IPS-18a (cell line): ENCODE results near the gene SPTLC2.

ENCODE experiments used
- H3K27ac ChIP-seq: one replicate; pipeline ENCODE4 v1.5.1; 2013; ENCODE audit warnings: low read length
- H3K27me3 ChIP-seq: one replicate; pipeline ENCODE4 v1.6.1; 2013; ENCODE audit warnings: mild to moderate bottlenecking, low read length; ENCODE audit not compliant: control insufficient read depth, insufficient read depth
- H3K36me3 ChIP-seq: one replicate; pipeline ENCODE4 v1.6.1; 2013; ENCODE audit warnings: low read depth, low read length; ENCODE audit not compliant: control insufficient read depth
- H3K4me1 ChIP-seq: one replicate; pipeline ENCODE4 v1.6.1; 2013; ENCODE audit warnings: low read depth, low read length; ENCODE audit not compliant: control insufficient read depth
- H3K4me3 ChIP-seq: one replicate; pipeline ENCODE4 v1.5.1; 2013; ENCODE audit warnings: low read length
- H3K9ac ChIP-seq: one replicate; pipeline ENCODE4 v1.6.1; 2013; ENCODE audit warnings: mild to moderate bottlenecking, low read length, moderate library complexity
- H3K9me3 ChIP-seq: one replicate; pipeline ENCODE4 v1.6.1; 2013; ENCODE audit warnings: low read depth, low read length; ENCODE audit not compliant: control insufficient read depth

Gene SPTLC2

GRCh38 chr14:77491056-77491455 lies 125.4 kb downstream of the SPTLC2 start:
- Histone ChIP-seq H3K4me1 (no peaks in the 10 kb centered on the region), H3K9ac (no peak overlapping the region), H3K27me3 (no peaks in the 10 kb centered on the region), H3K4me3 (no peak overlapping the region), H3K9me3 (no peaks in the 10 kb centered on the region), H3K36me3 (no peaks in the 10 kb centered on the region), H3K27ac (no peak overlapping the region)

- Histone ChIP-seq H3K4me1 (no peaks in the 10 kb centered on the region), H3K9me3 (no peaks in the 10 kb centered on the region), H3K27me3 (no peaks in the 10 kb centered on the region), H3K27ac (no peak overlapping the region), H3K4me3 (no peak overlapping the region), H3K36me3 (no peaks in the 10 kb centered on the region), H3K9ac (no peak overlapping the region)
Observed at GRCh38 chr14:77490347-77490986, 126.0 kb downstream of the SPTLC2 start.

GRCh38 chr14:77489041-77489440 lies 127.4 kb downstream of the SPTLC2 start:
- H3K27ac ChIP-seq = no peak overlapping the region
- no peaks in the 10 kb centered on the region for H3K36me3 ChIP-seq
- H3K27me3 ChIP-seq = no peaks in the 10 kb centered on the region
- no peaks in the 10 kb centered on the region for H3K4me1 ChIP-seq
- no peak overlapping the region for H3K9ac ChIP-seq
- H3K4me3 ChIP-seq = no peak overlapping the region
- no peaks in the 10 kb centered on the region for H3K9me3 ChIP-seq

GRCh38 chr14:77488558-77488957 lies 127.9 kb downstream of the SPTLC2 start:
- Histone ChIP-seq H3K9ac (no peak overlapping the region), H3K9me3 (no peaks in the 10 kb centered on the region), H3K27me3 (no peaks in the 10 kb centered on the region), H3K4me3 (no peak overlapping the region), H3K36me3 (no peaks in the 10 kb centered on the region), H3K27ac (no peak overlapping the region), H3K4me1 (no peaks in the 10 kb centered on the region)

- no peaks in the 10 kb centered on the region for H3K4me1 ChIP-seq
- H3K4me3 ChIP-seq = no peak overlapping the region
- H3K9me3 ChIP-seq = no peaks in the 10 kb centered on the region
- H3K36me3 ChIP-seq = no peaks in the 10 kb centered on the region
- no peaks in the 10 kb centered on the region for H3K27me3 ChIP-seq
- H3K9ac ChIP-seq = no peak overlapping the region
- H3K27ac ChIP-seq = no peak overlapping the region
Observed at GRCh38 chr14:77485901-77486678, 130.3 kb downstream of the SPTLC2 start.

- H3K9me3 ChIP-seq = no peaks in the 10 kb centered on the region
- H3K4me1 ChIP-seq = no peaks in the 10 kb centered on the region
- no peak overlapping the region for H3K4me3 ChIP-seq
- no peaks in the 10 kb centered on the region for H3K36me3 ChIP-seq
- no peaks in the 10 kb centered on the region for H3K27me3 ChIP-seq
- H3K9ac ChIP-seq = no peak overlapping the region
- H3K27ac ChIP-seq = no peak overlapping the region
Observed at GRCh38 chr14:77485256-77485655, 131.2 kb downstream of the SPTLC2 start.

GRCh38 chr14:77482422-77482821 lies 134.0 kb downstream of the SPTLC2 start:
- Histone ChIP-seq H3K27ac (no peak overlapping the region), H3K9me3 (no peaks in the 10 kb centered on the region), H3K36me3 (no peaks in the 10 kb centered on the region), H3K27me3 (no peaks in the 10 kb centered on the region), H3K4me1 (no peaks in the 10 kb centered on the region), H3K4me3 (no peak overlapping the region), H3K9ac (no peak overlapping the region)

- H3K9ac ChIP-seq = no peak overlapping the region
- H3K9me3 ChIP-seq = no peaks in the 10 kb centered on the region
- H3K36me3 ChIP-seq = no peaks in the 10 kb centered on the region
- no peak overlapping the region for H3K27ac ChIP-seq
- H3K27me3 ChIP-seq = no peaks in the 10 kb centered on the region
- no peaks in the 10 kb centered on the region for H3K4me1 ChIP-seq
- no peak overlapping the region for H3K4me3 ChIP-seq
Observed at GRCh38 chr14:77478796-77479195, 137.6 kb downstream of the SPTLC2 start.

GRCh38 chr14:77478029-77478428 lies 138.4 kb downstream of the SPTLC2 start:
- Histone ChIP-seq H3K9me3 (no peaks in the 10 kb centered on the region), H3K4me3 (no peak overlapping the region), H3K27me3 (no peaks in the 10 kb centered on the region), H3K36me3 (no peaks in the 10 kb centered on the region), H3K27ac (no peak overlapping the region), H3K4me1 (no peaks in the 10 kb centered on the region), H3K9ac (no peak overlapping the region)

- Histone ChIP-seq H3K4me1 (peaks cover 2% of the 10 kb centered on the region), H3K9me3 (no peaks in the 10 kb centered on the region), H3K4me3 (no peak overlapping the region), H3K36me3 (no peaks in the 10 kb centered on the region), H3K27ac (no peak overlapping the region), H3K9ac (no peak overlapping the region), H3K27me3 (no peaks in the 10 kb centered on the region)
Observed at GRCh38 chr14:77475432-77476115, 140.9 kb downstream of the SPTLC2 start.

- Histone ChIP-seq H3K4me1 (peaks cover 2% of the 10 kb centered on the region), H3K9ac (no peak overlapping the region), H3K36me3 (peaks cover 1% of the 10 kb centered on the region), H3K4me3 (no peak overlapping the region), H3K27ac (no peak overlapping the region), H3K9me3 (no peaks in the 10 kb centered on the region), H3K27me3 (no peaks in the 10 kb centered on the region)
Observed at GRCh38 chr14:77474479-77475177, 141.8 kb downstream of the SPTLC2 start.
